ENCODE data around the gene DMD. TPM values are rescaled to one million over a fixed set of nuclear protein-coding genes. Genes with fewer than 3 reads are reported as not detected.

Gene DMD
- total and polyA plus RNA-seq, 2 donors from 2014 or later: 4.2 to 17.9 TPM

DNA sequence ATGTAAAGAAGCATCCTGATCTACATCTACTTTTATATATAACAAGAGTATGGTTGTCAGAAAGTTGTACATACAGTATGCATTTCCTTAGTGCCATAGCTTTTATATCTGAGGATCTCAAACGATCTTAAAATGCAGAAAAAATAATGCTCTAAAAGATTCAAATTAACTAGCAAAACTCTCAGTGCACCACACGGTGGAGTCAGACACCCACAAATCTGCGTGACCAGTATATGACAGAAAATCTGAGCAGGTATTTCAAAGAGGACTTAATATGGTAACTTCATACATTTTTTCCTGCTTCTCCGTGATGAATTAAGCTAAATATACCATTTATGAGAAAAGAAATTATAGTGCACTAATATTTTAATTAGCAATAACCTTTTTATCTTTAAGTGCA is 803.0 kb downstream of the DMD start:
- TF ChIP-seq, protein P1, sequence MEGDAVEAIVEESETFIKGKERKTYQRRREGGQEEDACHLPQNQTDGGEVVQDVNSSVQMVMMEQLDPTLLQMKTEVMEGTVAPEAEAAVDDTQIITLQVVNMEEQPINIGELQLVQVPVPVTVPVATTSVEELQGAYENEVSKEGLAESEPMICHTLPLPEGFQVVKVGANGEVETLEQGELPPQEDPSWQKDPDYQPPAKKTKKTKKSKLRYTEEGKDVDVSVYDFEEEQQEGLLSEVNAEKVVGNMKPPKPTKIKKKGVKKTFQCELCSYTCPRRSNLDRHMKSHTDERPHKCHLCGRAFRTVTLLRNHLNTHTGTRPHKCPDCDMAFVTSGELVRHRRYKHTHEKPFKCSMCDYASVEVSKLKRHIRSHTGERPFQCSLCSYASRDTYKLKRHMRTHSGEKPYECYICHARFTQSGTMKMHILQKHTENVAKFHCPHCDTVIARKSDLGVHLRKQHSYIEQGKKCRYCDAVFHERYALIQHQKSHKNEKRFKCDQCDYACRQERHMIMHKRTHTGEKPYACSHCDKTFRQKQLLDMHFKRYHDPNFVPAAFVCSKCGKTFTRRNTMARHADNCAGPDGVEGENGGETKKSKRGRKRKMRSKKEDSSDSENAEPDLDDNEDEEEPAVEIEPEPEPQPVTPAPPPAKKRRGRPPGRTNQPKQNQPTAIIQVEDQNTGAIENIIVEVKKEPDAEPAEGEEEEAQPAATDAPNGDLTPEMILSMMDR (IDR thresholded peaks at IDR 0.05; ENCODE audit: borderline replicate concordance, extremely low read depth, insufficient read depth): no peak
- DNase-seq: peak in 1 of 5 donors; percentile 11
- Histone ChIP-seq H3K9ac (ENCODE audit: low read length in 3 of 3) (no peak overlapping the region), H3K4me1 (ENCODE audit: control insufficient read depth in 2 of 3, insufficient read depth in 2 of 3, low read depth in 1 of 3, low read length in 3 of 3) (no peaks in the 10 kb centered on the region), H3K27me3 (ENCODE audit: control insufficient read depth, insufficient read depth, low read length) (no peaks in the 10 kb centered on the region), H3K4me3 (ENCODE audit: low read length in 3 of 3) (no peak overlapping the region), H3K36me3 (ENCODE audit: control insufficient read depth in 2 of 3, insufficient read depth in 3 of 3, low read length in 3 of 3) (no peaks in the 10 kb centered on the region), H3K9me3 (ENCODE audit: control insufficient read depth in 2 of 3, insufficient read depth in 1 of 3, low read length in 3 of 3) (no peaks in the 10 kb centered on the region), H3K27ac (ENCODE audit: low read depth in 2 of 2, low read length in 2 of 2) (no peak overlapping the region)
- intact Hi-C loops (cut with DNase I): no loop called here
- FAIRE-seq: no peak

DNA sequence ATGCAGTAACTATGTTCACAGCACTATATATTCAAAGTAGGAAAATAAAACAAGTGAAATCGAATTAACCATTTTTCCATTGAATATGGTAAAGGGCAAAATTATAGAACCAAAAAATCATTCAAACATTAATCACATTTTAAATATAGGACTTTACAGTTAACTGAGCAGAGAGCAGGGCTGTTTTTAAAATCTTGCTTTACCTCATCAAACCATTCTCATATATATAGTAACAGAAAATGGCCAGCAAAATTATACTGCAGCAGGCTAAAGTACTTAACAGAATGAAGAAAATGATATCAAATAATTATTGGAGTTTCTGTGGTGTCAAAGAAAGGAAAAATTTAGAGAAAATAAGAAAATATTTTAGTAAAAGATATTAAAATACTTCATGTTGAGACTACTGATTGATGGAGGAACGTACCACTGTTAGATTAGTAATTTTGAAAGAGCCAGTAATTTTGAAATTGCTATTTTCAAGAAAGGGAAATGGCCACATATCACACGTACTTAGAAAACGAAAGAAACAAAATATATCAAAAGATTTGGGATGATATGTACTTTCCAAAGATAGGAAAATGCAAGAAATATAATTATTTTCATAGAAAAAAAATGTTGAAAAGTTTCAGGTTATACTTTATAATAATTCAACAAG is 813.7 kb downstream of the DMD start:
- Histone ChIP-seq H3K27ac (ENCODE audit: low read depth in 2 of 2, low read length in 2 of 2) (no peak overlapping the region), H3K9ac (ENCODE audit: low read length in 3 of 3) (no peak overlapping the region), H3K4me1 (ENCODE audit: control insufficient read depth in 2 of 3, insufficient read depth in 2 of 3, low read depth in 1 of 3, low read length in 3 of 3) (no peaks in the 10 kb centered on the region), H3K27me3 (ENCODE audit: control insufficient read depth, insufficient read depth, low read length) (no peaks in the 10 kb centered on the region), H3K36me3 (ENCODE audit: control insufficient read depth in 2 of 3, insufficient read depth in 3 of 3, low read length in 3 of 3) (no peaks in the 10 kb centered on the region), H3K4me3 (ENCODE audit: low read length in 3 of 3) (no peak overlapping the region), H3K9me3 (ENCODE audit: control insufficient read depth in 2 of 3, insufficient read depth in 1 of 3, low read length in 3 of 3) (no peaks in the 10 kb centered on the region)
- TF ChIP-seq, protein P1 (IDR thresholded peaks at IDR 0.05; ENCODE audit: borderline replicate concordance, extremely low read depth, insufficient read depth): no peak
- no peak for DNase-seq
- intact Hi-C loops (cut with DNase I): no loop called here
- FAIRE-seq: peak; percentile 51

DNA sequence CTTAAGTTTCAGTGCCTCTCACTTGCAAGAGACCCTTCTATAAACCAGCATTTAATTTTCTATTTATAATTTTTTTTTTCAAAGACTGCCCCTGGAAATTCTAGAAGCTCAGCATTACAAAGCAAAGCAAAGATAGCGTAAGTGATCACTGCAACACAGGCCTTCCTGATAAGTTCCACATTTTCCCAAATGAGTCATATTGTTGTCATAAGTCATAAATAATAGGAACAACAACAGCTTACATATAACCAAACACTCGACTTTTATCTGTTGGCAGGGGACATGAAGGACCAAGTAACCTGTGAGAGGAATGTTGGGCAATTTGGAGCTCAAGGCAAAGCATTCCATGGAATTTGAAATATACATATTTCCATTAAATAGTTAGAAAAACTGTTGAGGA is 815.5 kb downstream of the DMD start:
- Histone ChIP-seq H3K36me3 (ENCODE audit: control insufficient read depth in 2 of 3, insufficient read depth in 3 of 3, low read length in 3 of 3) (no peaks in the 10 kb centered on the region), H3K4me1 (ENCODE audit: control insufficient read depth in 2 of 3, insufficient read depth in 2 of 3, low read depth in 1 of 3, low read length in 3 of 3) (no peaks in the 10 kb centered on the region), H3K9ac (ENCODE audit: low read length in 3 of 3) (no peak overlapping the region), H3K27ac (ENCODE audit: low read depth in 2 of 2, low read length in 2 of 2) (no peak overlapping the region), H3K9me3 (ENCODE audit: control insufficient read depth in 2 of 3, insufficient read depth in 1 of 3, low read length in 3 of 3) (no peaks in the 10 kb centered on the region), H3K4me3 (ENCODE audit: low read length in 3 of 3) (no peak overlapping the region), H3K27me3 (ENCODE audit: control insufficient read depth, insufficient read depth, low read length) (no peaks in the 10 kb centered on the region)
- DNase-seq (no peak), FAIRE-seq (no peak)
- intact Hi-C loops (cut with DNase I): no loop called here
- TF ChIP-seq, protein P1 (IDR thresholded peaks at IDR 0.05; ENCODE audit: borderline replicate concordance, extremely low read depth, insufficient read depth): no peak

DNA sequence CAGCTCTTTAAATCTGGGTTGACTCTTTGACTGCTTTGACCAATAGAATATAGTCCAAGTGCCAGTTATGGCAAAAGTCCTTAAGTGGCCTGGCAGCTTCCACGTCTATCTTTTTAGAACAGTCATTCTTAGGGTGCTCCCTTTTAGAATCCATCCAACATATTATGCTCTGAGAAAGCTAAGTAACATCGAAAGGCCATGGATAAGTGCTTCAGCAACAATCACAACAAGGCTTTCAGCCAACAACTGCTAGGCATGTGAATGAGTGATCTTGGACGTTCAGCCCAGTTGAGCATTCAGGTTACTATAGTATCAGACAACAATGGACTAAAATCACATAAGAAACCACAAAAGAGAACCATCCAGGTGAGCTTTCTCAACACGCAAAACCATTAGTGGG is 818.7 kb downstream of the DMD start:
- Histone ChIP-seq H3K36me3 (ENCODE audit: control insufficient read depth in 2 of 3, insufficient read depth in 3 of 3, low read length in 3 of 3) (no peaks in the 10 kb centered on the region), H3K9me3 (ENCODE audit: control insufficient read depth in 2 of 3, insufficient read depth in 1 of 3, low read length in 3 of 3) (no peaks in the 10 kb centered on the region), H3K9ac (ENCODE audit: low read length in 3 of 3) (no peak overlapping the region), H3K27ac (ENCODE audit: low read depth in 2 of 2, low read length in 2 of 2) (no peak overlapping the region), H3K4me1 (ENCODE audit: control insufficient read depth in 2 of 3, insufficient read depth in 2 of 3, low read depth in 1 of 3, low read length in 3 of 3) (no peaks in the 10 kb centered on the region), H3K4me3 (ENCODE audit: low read length in 3 of 3) (no peak overlapping the region), H3K27me3 (ENCODE audit: control insufficient read depth, insufficient read depth, low read length) (no peaks in the 10 kb centered on the region)
- FAIRE-seq (no peak), DNase-seq (peak in 1 of 5 donors; percentile 8)
- TF ChIP-seq, protein P1 (IDR thresholded peaks at IDR 0.05; ENCODE audit: borderline replicate concordance, extremely low read depth, insufficient read depth): no peak
- intact Hi-C loops (cut with DNase I): no loop called here

Measured in kidney (tissue), 14 donors.